Lower leg skin (tissue), 4 donors: ENCODE data around the gene TRPM1. TPM values are rescaled to one million over a fixed set of nuclear protein-coding genes. Genes with fewer than 3 reads are reported as not detected.
A peak's percentile ranks its signal among the peaks of the same experiment; 100 is the strongest.

Source experiments
- DNase-seq, 2 donors: peaks; one replicate each; pipeline ENCODE4 v3.0.0-alpha.2; 2019; ENCODE audit warnings: low spot score in 2 of 2
- H3K4me3 ChIP-seq: fragments of 200-600 bp; sonication (generic); 2 replicates; pipeline ENCODE4 v1.5.1; 2017; ENCODE audit warnings: mild to moderate bottlenecking, low read depth; ENCODE audit not compliant: poor library complexity, severe bottlenecking
- POLR2A ChIP-seq, 2 donors: fragments of 450-650 bp; IDR thresholded peaks; one replicate each; pipeline ENCODE4 v1.6.1; 2016 to 2017; ENCODE audit warnings: antibody characterized with exemption in 2 of 2, mild to moderate bottlenecking in 1 of 2, moderate library complexity in 1 of 2
- WGBS, 2 donors: methylation state at CpG; one replicate each; pipeline ENCODE4 v1.1.5; 2018; 5-methylcytosine and 5-hydroxymethylcytosine counted together
- intact Hi-C: fragments of 100-400 bp; cut with DNase I; formaldehyde crosslinking; loops from one replicate; pipeline ENCODE4 v1.15.0; 2023; ENCODE audit warnings: low total_unique reads
- total RNA-seq, 4 donors: library from RNA; depleted of rRNA; stranded (reverse); fragments of >200 nt; gene quantifications; one replicate each; pipeline ENCODE4 v1.1.0, GENCODE V29; 2016
- TF ChIP-seq, protein P1 (sequence below), 3 donors: fragments of 450-650 bp; IDR thresholded peaks; one replicate each; pipeline ENCODE4 v1.5.1; 2016; ENCODE audit warnings: antibody characterized with exemption in 3 of 3, mild to moderate bottlenecking in 3 of 3, moderate library complexity in 2 of 3

TRPM1 gene
- total RNA-seq, 4 donors from 2014 or later = 1.3 to 18.3 (median 8.3) TPM

DNA sequence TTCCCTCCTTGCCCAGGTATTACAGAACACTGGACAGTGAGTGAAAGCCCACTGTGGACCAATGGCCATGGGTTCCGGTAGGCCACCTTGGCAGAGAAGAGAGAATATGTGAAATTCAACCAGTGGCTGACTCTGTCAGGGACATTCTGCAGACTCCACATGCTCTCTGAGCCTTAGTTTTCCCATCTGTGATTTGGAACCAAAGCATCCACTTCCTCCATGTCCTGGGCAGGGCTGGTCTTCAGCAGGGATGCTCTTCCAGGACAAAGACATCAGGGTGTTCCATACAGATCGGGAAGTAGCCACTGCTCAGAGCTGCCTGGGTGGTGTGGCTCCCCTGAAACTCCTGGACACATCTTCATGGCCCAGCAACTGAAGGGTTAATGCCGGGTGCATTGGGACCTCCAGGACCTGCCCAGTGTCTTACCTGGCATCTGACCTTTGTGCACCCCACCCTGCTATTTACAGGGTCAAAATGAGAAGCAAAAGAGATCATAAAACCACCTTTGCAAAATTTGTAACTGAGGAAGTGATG lies 28.3 kb upstream of the TRPM1 start:
- TF ChIP-seq, protein P1, sequence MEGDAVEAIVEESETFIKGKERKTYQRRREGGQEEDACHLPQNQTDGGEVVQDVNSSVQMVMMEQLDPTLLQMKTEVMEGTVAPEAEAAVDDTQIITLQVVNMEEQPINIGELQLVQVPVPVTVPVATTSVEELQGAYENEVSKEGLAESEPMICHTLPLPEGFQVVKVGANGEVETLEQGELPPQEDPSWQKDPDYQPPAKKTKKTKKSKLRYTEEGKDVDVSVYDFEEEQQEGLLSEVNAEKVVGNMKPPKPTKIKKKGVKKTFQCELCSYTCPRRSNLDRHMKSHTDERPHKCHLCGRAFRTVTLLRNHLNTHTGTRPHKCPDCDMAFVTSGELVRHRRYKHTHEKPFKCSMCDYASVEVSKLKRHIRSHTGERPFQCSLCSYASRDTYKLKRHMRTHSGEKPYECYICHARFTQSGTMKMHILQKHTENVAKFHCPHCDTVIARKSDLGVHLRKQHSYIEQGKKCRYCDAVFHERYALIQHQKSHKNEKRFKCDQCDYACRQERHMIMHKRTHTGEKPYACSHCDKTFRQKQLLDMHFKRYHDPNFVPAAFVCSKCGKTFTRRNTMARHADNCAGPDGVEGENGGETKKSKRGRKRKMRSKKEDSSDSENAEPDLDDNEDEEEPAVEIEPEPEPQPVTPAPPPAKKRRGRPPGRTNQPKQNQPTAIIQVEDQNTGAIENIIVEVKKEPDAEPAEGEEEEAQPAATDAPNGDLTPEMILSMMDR (IDR thresholded peaks at IDR 0.05) = no peak
- no peak for TF ChIP-seq POLR2A (IDR thresholded peaks at IDR 0.05)
- intact Hi-C loops = loop anchor here (5.0 kb wide), 1 partner anchor 233 kb away; no protein-coding TSS in a partner anchor
- WGBS, 2 donors = 74 to 79% methylated on average over 3 of the region's 3 CpGs

DNA sequence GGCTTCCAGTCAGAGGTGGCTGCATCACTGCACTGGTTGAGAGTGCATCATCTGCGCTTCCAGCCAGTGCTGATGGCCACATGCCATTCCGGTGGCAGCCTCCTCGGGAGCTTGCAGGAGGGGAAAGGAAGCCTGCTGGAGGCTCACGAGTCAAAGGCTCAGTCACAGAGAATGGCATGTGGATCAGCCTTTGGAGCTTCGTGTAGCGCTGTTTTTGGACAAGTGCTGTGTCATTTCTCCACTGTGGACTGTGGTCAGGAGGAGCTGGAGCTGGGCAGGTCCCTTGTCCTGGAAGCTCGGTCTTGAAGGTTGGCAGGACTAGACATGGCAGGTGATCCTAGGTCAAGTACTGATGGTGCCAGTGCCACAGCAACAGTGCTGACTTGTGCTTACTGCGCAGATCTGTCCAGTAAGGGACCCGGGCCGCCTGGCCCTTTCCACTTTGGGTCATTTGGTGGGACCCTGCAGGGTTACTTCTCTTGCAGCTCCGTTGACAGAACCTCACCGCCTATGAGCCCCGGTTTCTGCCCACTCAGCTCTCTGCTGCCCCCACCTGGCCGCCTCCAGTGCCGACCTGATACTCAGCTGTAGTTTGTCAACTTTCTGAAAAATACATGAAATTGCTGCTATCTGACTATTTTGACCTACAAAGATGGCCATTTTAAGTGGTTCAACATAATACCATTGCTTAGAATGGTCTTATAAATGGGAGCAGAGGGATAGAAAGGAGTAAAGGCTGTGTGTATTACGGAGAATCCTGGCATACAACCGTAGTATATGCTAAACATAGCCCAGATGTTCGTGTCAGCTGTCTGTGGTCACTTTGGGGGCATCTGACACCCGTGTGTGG lies 27.6 kb upstream of the TRPM1 start:
- 25% methylated on average over 19 of the region's 19 CpGs for WGBS, 2 donors
- no peak overlapping the region for H3K4me3 ChIP-seq
- intact Hi-C loops = loop anchor here (5.0 kb wide), 1 partner anchor 232 kb away; no protein-coding TSS in a partner anchor
- TF ChIP-seq POLR2A (IDR thresholded peaks at IDR 0.05) = no peak
- TF ChIP-seq, protein P1 (IDR thresholded peaks at IDR 0.05) = no peak
- DNase-seq = peak; percentile 59 to 96

More for the DNA sequence above, 28.3 kb upstream of the TRPM1 start:
- H3K4me3 ChIP-seq = no peak overlapping the region
- DNase-seq = peak in 1 of 2 donors; percentile 63

DNA sequence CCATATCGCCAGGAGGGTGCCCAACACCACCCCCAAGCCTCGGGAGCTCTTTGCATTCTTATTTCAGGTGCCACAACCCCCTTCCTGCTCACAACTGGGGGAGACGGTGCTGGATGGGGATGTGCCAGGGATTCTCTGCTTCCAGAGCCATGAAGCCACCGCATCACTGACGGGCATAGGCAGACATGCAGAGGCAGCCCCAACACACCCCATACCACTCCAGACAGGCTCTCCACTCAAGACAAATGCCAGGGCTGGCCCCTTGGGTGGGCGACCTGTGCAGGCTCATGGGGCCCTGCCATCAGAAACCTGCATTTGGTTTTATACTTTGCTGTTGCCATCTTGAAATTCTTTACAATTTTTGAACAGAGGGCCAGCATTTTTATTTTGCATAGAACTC lies 27.0 kb upstream of the TRPM1 start:
- H3K4me3 ChIP-seq = no peak overlapping the region
- 65 to 73% methylated on average over 6 of the region's 6 CpGs for WGBS, 2 donors
- TF ChIP-seq, protein P1 (IDR thresholded peaks at IDR 0.05) = no peak
- TF ChIP-seq POLR2A (IDR thresholded peaks at IDR 0.05) = no peak
- intact Hi-C loops = loop anchor here (5.0 kb wide), 1 partner anchor 231 kb away; no protein-coding TSS in a partner anchor
- peak in 1 of 2 donors; percentile 81 for DNase-seq

GRCh38 chr15:31127596-31128261 lies 26.2 kb upstream of the TRPM1 start:
- H3K4me3 ChIP-seq = no peak overlapping the region
- intact Hi-C loops = loop anchor here (5.0 kb wide), 1 partner anchor 230 kb away; no protein-coding TSS in a partner anchor
- DNase-seq = peak in 1 of 2 donors; percentile 71
- WGBS, 2 donors = 81 to 87% methylated on average over 13 of the region's 13 CpGs
- TF ChIP-seq, protein P1 (IDR thresholded peaks at IDR 0.05) = no peak
- no peak for TF ChIP-seq POLR2A (IDR thresholded peaks at IDR 0.05)

DNA sequence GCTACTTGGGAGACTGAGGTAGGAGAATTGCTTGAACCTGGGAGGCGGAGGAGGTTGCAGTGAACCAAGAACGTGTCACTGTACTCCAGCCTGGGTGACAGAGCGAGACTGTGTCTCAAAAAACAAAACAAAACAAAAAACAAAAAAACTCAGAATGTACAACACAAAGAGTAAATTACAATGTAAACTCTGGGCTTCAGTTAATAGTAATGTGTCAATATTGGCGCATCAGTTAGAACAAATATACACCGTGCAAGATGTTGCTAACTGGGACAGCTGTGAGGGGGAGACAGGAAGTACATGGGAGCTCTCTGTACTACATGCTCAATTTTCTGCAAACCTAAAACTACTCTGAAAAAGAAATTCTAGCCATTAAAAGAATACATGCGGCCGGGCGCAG lies 23.5 kb upstream of the TRPM1 start:
- peak in 1 of 2 donors; percentile 31 for DNase-seq
- intact Hi-C loops = loop anchor here (5.0 kb wide), 1 partner anchor 228 kb away; no protein-coding TSS in a partner anchor

More for the DNA sequence above, 23.5 kb upstream of the TRPM1 start:
- TF ChIP-seq, protein P1 (IDR thresholded peaks at IDR 0.05) = no peak
- no peak for TF ChIP-seq POLR2A (IDR thresholded peaks at IDR 0.05)
- no peak overlapping the region for H3K4me3 ChIP-seq
- WGBS, 2 donors = 87% methylated on average over 8 of the region's 8 CpGs
